ENCODE measurements around the gene CACTIN.

Gene CACTIN

DNA sequence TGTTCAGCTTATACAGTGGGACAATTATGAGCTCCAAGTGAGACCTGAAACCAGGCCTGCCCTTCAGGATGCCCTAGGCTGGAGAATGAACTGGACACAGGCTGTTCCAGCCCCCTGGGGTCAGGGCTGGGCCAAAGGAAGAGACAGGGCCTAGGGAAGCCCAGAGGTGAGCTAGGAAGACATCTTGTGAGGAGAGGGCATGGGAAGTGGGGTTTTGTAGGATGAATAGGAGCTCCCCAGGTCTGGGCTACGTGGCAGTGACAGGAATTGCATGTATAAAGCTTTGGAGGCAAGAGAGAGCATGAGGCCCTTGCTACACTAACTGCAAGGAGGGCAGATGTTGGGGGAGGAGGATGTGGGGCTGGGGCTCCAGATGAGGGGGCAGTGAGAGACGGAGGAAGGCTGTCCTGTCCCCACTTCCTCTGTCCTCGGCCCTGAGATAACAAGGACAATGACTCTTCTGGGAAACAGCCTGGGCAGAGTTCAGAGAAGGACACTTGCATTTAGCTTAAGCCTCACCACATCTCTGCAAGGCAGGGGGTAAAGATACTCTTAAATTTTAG, 18.4 kb downstream of the CACTIN start:
- no peak for FAIRE-seq

DNA sequence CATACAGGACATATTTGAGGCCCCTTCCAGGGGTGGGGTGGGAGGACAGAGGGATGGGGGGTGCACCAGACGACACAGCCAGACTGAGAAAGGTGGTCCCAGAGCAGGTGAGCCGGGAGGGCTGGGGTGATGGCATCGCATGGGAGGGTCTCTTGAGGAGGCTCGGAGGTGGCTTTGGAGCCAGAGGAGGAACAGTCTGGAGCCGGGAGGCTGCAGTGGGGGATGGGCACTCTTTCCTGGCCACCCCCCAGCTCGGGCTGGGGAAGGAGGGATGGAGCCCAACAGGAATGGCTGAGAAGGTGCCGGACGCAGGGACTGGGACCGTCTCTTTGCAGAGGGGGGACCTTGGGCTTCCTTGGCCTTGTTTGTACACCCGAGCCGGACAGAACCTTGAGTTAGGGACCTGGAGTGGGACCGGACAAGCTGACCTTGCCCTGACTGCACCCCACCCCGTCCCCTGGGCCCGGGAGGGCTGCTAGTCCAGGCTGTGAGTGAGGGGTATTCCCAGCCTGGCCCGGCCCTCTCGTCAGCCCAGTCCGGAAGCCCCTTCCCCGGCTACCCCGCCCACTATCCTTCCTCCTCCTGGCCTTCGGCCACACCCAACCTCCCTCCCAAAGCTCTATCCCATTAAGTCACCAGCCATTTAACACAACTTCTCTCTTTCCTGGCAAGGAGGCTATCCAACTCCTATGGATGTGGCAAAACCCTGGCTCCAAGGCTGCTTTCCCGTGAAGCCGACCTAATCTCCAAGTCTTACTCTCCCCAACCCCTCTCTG, 19.1 kb downstream of the CACTIN start:
- FAIRE-seq = no peak

GRCh38 chr19:3606690-3607289, 19.8 kb downstream of the CACTIN start, which contains the start of gene TBXA2R:
Gene TBXA2R (minus strand): TSS chr19:3606875. CDS start chr19:3600634, 6,241 bp downstream.
- FAIRE-seq = no peak

GRCh38 chr19:3606174-3606689, 20.4 kb downstream of the CACTIN start:
- FAIRE-seq = no peak

GRCh38 chr19:3605770-3606169, 20.8 kb downstream of the CACTIN start:
- no peak for FAIRE-seq

DNA sequence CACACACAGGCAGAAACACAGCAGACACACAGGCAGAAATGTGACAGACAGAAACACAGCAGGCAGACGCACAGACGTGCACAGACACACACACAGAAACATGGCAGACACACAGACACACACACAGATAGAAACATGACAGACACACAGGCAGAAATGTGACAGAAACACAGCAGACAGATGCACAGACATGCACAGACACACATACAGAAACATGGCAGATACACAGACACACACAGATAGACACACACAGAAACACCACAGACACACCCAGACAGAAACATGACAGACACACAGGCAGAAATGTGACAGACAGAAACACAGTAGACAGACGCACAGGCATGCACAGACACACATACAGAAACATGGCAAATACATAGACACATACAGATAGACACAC, 21.2 kb downstream of the CACTIN start:
- FAIRE-seq = no peak

DNA sequence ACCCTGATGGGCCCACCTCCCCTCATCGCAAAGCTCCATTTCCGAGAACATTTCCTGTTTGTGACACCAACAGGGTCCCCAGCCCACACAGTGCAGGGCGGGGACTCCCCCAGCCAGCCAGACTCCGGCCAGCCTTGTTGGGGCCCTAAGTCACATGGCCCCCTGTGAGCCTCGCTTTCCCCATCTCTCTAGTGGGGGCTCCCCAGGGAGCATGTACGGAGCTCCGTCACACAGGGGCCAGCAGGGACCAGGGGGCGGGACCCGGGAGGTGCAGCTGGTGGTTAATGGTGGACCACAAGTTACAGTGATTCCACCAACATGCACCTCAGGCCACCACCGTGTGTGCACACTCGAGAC, 21.6 kb downstream of the CACTIN start:
- no peak for FAIRE-seq

DNA sequence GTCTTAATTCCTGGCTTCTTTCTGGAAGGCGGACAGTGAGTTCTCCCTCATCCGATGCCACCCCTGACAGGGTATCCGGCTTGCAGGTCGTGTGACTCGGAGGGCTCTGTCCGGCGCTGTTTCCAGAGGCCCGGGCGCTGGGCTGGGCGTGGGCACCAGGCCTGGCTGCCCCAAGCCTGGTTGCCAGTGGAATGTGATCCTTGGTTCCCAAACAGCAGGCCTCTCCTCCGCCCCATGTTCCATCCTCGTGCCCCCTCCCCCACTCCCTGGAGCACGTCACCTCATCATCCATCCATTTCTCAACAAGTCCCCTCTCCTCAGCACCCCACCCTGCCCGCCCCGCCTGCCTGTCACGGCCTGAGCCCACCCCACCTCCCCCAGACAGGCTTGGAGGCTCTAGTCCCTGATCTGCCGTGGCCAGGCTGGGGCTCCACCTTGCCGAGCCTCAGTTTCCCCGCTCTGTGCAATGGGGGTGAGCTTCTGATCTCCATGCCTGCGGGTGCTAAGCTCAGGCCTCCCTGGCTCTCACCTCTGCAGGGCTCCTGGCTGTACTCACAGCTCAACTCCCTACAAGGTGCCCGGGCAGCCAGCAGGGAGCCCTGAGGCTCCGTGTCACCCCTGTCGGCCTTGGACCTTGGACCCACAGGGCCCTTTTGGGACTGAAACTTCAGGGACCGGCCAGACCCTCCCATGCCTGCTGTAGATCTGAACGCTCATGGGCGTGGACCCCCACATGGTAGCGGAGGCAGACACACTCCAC, 22.2 kb downstream of the CACTIN start:
- FAIRE-seq = no peak

DNA sequence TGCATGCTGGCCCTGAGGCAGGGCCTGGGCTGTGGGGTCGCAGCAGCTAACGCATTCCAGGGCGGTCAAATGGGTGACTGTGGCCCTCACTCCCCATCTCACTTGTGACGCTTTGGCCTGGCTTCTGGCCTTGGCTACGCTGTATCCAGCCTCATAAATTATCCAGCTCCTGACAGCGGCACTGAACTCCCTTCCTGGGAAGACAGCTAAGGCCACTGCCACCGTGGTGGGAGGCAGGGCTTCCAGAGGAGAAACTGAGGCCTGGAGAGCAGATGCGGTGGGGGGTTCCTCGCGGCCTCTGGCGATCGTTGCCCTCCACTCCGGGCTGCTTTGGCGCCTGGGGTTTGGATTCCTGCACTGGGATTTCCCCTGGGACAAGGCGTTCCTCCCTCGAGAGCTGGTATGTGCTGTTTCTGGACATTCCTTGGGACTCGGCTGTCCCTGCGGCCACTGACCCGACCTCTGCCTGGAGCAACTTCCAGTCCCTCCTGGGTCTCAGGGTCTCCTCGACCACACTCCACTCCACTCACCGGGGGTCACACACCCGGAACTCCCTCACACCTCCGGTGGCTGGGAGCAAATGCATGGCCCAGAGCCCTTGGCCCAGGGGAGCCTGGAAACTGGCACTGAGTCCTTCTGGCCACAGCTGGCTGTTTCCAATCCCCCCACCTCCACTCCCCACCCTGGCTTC, 23.3 kb downstream of the CACTIN start:
- FAIRE-seq = no peak

- no peak for FAIRE-seq
Observed at GRCh38 chr19:3601021-3601420, 25.6 kb downstream of the CACTIN start.

- no peak for FAIRE-seq
Observed at GRCh38 chr19:3599776-3600187, 26.8 kb downstream of the CACTIN start.

DNA sequence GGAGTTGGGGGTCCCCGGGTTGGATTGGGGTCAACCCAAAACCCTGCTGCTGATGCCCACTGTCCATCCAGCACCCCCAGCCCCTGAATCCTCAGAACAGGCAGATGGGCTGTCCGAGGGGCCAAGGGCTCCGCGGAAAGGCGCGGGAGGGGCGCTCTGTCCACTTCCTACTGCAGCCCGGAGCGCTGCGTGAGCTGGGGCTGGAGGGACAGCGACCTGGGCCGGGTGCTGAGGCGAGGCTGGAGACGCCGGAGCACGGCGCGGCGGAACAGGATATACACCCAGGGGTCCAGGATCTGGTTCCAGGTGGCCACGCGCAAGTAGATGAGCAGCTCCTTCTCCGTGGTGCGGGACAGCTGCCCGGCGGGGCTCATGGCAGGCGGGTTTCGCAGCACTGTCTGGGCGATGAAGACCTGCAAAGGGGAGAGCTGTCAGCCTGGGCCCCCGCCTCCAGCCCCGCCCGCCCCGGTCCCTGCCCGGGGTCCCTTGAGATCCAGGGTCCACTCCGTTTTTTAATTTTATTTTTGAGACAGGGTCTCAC, 31.0 kb downstream of the CACTIN start:
- FAIRE-seq = no peak

DNA sequence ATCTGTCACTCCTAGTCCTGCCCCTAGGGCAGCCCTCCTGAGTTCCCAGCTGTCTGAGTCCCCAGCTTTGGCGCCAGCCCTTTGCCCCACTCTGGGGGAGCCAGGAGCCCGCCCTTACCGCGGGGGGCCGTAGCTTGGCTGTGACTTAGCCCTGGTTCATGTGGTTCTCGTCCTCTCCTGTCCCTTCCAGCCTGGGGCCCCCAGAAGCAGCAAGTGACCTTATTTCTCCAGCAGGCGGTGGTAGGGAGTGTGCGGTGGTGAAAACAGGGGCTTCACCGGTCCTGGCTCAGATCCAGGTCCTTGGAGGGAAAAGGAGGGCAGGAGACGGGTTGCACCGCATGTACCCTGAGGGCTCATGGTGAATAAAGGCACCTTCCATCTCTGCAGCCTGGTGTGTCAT, 33.4 kb downstream of the CACTIN start:
- no peak for FAIRE-seq

- FAIRE-seq = no peak
Observed at GRCh38 chr19:3591876-3592613, 34.5 kb downstream of the CACTIN start.

DNA sequence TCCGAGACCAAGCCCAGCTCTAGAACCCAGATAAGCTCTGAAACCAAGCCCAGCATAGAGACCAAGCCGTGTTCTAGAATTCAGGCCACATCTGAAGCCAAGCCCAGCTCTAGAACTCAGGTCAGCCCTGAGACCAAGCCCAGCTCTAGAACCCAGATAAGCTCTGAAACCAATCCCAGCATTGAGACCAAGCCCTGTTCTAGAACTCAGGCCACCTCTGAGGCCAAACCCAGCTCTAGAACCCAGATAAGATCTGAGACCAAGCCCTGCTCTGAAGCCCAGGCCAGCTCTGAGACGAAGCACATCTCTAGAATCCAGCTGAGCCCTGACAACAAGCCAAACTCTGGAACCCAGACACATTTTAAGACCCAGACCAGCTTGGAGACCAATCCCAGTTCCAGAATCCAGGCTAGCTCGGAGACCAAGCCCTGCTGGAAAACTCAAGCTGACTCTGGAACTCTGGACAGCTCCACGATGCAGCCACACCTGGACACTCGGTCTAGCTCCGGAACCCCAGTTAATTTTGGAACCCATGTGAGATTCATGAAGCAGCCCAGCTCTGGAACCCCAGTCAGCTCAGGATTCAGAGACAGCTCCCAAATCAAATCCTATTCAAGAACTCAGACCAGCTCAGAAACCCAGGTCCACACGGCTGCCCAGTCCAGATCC, 35.5 kb downstream of the CACTIN start:
- no peak for FAIRE-seq

DNA sequence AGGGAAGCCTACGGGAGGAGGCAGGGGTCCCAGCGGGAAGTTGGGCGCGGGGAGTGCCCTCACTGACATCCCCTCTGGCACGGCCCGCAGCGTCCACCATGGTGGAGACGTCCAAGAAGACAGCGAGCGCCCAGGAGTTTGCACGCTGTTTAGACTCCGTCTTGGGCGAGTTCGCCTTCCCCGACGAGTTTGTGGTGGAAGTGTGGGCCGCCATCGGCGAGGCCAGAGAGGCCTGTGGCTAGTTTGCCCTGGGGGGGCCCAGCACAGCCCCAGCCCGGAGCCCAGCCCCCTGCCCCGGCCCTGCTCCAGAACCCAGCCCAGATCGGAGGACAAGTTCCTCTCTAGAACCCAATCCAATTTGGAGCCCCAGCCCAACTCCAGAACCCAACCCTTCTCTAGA, 36.6 kb downstream of the CACTIN start:
- no peak for FAIRE-seq

GRCh38 chr19:3589439-3589838, 37.2 kb downstream of the CACTIN start:
- no peak for FAIRE-seq

GRCh38 chr19:3586707-3587346, 39.8 kb downstream of the CACTIN start:
- FAIRE-seq = no peak

GRCh38 chr19:3586127-3586626, 40.4 kb downstream of the CACTIN start:
- FAIRE-seq = no peak

Measured in colon (tissue), 2 donors.